Astrocyte (in vitro differentiated cells and primary cell): ENCODE data around the gene SLX4. TPM values are rescaled to one million over a fixed set of nuclear protein-coding genes. Genes with fewer than 3 reads are reported as not detected.

ENCODE experiments used
- DNase-seq: peaks from one replicate; pipeline ENCODE4 v3.0.0-alpha.2; 2010; ENCODE audit warnings: low read depth
- FAIRE-seq: peaks from 2 replicates; lab custom pipeline; 2011; peaks lifted over from hg19 to GRCh38; lab: Jason Lieb, UNC
- H2AFZ ChIP-seq: 2 replicates; pipeline ENCODE4 v1.6.0; 2012; ENCODE audit warnings: low read depth, low read length, inconsistent platforms
- H3K27ac ChIP-seq: 2 replicates; pipeline ENCODE4 v1.5.1; 2011; ENCODE audit warnings: low read depth, low read length, inconsistent platforms
- H3K27me3 ChIP-seq: 2 replicates; pipeline ENCODE4 v1.6.0; 2011; ENCODE audit warnings: low read length, inconsistent platforms; ENCODE audit not compliant: insufficient read depth
- H3K36me3 ChIP-seq: 2 replicates; pipeline ENCODE4 v1.5.1; 2011; ENCODE audit warnings: low read length, inconsistent platforms; ENCODE audit not compliant: insufficient read depth
- H3K4me1 ChIP-seq: 2 replicates; pipeline ENCODE4 v1.5.1; 2011; ENCODE audit warnings: low read length, inconsistent platforms; ENCODE audit not compliant: insufficient read depth
- H3K4me2 ChIP-seq: 2 replicates; pipeline ENCODE4 v1.6.0; 2012; ENCODE audit warnings: low read length, inconsistent platforms
- H3K4me3 ChIP-seq: 2 replicates; pipeline ENCODE4 v1.5.1; 2011; ENCODE audit warnings: low read depth, mild to moderate bottlenecking, low read length, inconsistent platforms; ENCODE audit not compliant: insufficient read depth
- H3K79me2 ChIP-seq: 2 replicates; pipeline ENCODE4 v1.6.0; 2012; ENCODE audit warnings: mild to moderate bottlenecking, low read length, inconsistent platforms; ENCODE audit not compliant: insufficient read depth
- H3K9ac ChIP-seq: 2 replicates; pipeline ENCODE4 v1.6.0; 2012; ENCODE audit warnings: mild to moderate bottlenecking, low read length, inconsistent platforms
- H3K9me3 ChIP-seq: 2 replicates; pipeline ENCODE4 v1.5.1; 2012; ENCODE audit warnings: low read depth, mild to moderate bottlenecking, low read length, inconsistent platforms; ENCODE audit not compliant: insufficient read depth
- H4K20me1 ChIP-seq: 2 replicates; pipeline ENCODE4 v1.6.0; 2012; ENCODE audit warnings: low read length, inconsistent platforms; ENCODE audit not compliant: insufficient read depth
- H3K27ac Mint-ChIP-seq: one replicate; pipeline ENCODE4 v1.8.0; 2021; ENCODE audit warnings: mild to moderate bottlenecking, mixed read lengths; ENCODE audit not compliant: unreplicated experiment
- H3K27me3 Mint-ChIP-seq: one replicate; pipeline ENCODE4 v1.8.0; 2021; ENCODE audit warnings: low read depth, mixed read lengths; ENCODE audit not compliant: unreplicated experiment
- H3K36me3 Mint-ChIP-seq: one replicate; pipeline ENCODE4 v1.8.0; 2021; ENCODE audit warnings: low read depth, mixed read lengths; ENCODE audit not compliant: unreplicated experiment
- H3K4me1 Mint-ChIP-seq: one replicate; pipeline ENCODE4 v1.8.0; 2021; ENCODE audit warnings: low read depth, mixed read lengths; ENCODE audit not compliant: unreplicated experiment
- H3K4me3 Mint-ChIP-seq: one replicate; pipeline ENCODE4 v1.8.0; 2021; ENCODE audit warnings: mild to moderate bottlenecking, moderate library complexity, mixed read lengths; ENCODE audit not compliant: unreplicated experiment
- H3K9me3 Mint-ChIP-seq: one replicate; pipeline ENCODE4 v1.8.0; 2021; ENCODE audit warnings: mild to moderate bottlenecking, mixed read lengths; ENCODE audit not compliant: unreplicated experiment
- EZH2 ChIP-seq: IDR thresholded peaks from 2 replicates; pipeline ENCODE4 v1.6.1; 2012; ENCODE audit warnings: mild to moderate bottlenecking, low read length, inconsistent platforms; ENCODE audit not compliant: insufficient read depth
- total RNA-seq: library from RNA; stranded (reverse); gene quantifications from 2 replicates; pipeline ENCODE4 v1.2.1, GENCODE V29; 2021
- TF ChIP-seq, protein P1 (sequence below): IDR thresholded peaks from 2 replicates; pipeline ENCODE4 v1.5.1; 2011; ENCODE audit warnings: low read depth, mild to moderate bottlenecking, inconsistent platforms, low read length, moderate library complexity; ENCODE audit not compliant: insufficient read depth

Gene SLX4
- total RNA-seq, 1 donor from 2014 or later: 7.8 TPM

DNA sequence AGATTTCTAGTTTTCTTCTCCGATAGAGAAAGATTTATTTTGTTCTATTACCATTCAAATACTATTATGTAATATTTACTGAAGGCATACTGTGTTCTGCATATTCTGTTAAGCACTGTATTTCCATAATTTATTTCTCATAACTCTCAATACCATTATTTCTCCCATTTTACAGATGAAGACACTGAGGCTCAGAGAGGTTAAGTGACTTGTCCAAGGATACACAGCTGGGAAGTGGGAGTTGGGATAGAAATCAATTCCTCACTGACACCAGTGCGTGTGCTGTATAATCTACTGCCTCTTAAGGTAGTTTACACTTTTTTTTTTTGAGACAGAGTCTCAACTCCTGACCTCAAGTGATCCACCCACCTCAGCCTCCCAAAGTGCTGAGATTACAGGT, 41.6 kb downstream of the SLX4 start:
- Histone ChIP-seq H3K27ac (no peak overlapping the region), H3K4me3 (no peak overlapping the region), H3K36me3 (no peaks in the 10 kb centered on the region), H3K9me3 (peaks cover 5% of the 10 kb centered on the region), H3K9ac (no peak overlapping the region), H3K27me3 (no peaks in the 10 kb centered on the region), H3K79me2 (no peaks in the 10 kb centered on the region), H3K4me1 (no peaks in the 10 kb centered on the region), H4K20me1 (no peaks in the 10 kb centered on the region), H2AFZ (no peak overlapping the region), H3K4me2 (no peak overlapping the region)
- peaks cover 10% of the 10 kb centered on the region for H3K9me3 Mint-ChIP-seq
- DNase-seq: no peak
- no peak overlapping the region for H3K27ac Mint-ChIP-seq
- H3K4me1 Mint-ChIP-seq: peaks cover 4% of the 10 kb centered on the region
- no peaks in the 10 kb centered on the region for H3K27me3 Mint-ChIP-seq
- no peak for TF ChIP-seq EZH2
- TF ChIP-seq, protein P1, sequence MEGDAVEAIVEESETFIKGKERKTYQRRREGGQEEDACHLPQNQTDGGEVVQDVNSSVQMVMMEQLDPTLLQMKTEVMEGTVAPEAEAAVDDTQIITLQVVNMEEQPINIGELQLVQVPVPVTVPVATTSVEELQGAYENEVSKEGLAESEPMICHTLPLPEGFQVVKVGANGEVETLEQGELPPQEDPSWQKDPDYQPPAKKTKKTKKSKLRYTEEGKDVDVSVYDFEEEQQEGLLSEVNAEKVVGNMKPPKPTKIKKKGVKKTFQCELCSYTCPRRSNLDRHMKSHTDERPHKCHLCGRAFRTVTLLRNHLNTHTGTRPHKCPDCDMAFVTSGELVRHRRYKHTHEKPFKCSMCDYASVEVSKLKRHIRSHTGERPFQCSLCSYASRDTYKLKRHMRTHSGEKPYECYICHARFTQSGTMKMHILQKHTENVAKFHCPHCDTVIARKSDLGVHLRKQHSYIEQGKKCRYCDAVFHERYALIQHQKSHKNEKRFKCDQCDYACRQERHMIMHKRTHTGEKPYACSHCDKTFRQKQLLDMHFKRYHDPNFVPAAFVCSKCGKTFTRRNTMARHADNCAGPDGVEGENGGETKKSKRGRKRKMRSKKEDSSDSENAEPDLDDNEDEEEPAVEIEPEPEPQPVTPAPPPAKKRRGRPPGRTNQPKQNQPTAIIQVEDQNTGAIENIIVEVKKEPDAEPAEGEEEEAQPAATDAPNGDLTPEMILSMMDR: no peak
- H3K4me3 Mint-ChIP-seq: no peak overlapping the region
- peaks cover 3% of the 10 kb centered on the region for H3K36me3 Mint-ChIP-seq
- FAIRE-seq: no peak

DNA sequence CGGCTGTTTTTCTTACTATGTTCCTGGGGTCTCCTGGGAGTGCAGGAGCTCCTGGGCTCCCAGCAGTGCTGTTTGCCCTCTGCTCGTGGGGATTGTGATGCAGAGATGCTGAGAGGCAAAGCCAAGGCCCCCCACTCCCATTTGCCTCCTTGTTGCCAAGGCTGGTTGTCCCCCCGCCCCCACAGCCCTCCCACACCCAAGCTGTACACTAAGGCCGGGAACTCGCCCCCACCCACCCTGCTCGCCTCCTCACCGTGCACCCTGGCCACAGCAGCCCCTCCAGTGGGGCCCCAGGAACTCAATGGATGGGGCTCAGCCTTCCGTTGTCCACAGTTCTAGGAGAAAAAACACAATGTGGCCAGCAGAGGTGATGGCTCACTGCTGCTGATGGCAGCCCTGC, 44.4 kb downstream of the SLX4 start:
- Histone ChIP-seq H3K79me2 (no peaks in the 10 kb centered on the region), H3K27ac (no peak overlapping the region), H3K4me2 (no peak overlapping the region), H3K9me3 (peaks cover 5% of the 10 kb centered on the region), H4K20me1 (no peaks in the 10 kb centered on the region), H3K27me3 (no peaks in the 10 kb centered on the region), H3K4me1 (no peaks in the 10 kb centered on the region), H2AFZ (no peak overlapping the region), H3K9ac (no peak overlapping the region), H3K36me3 (no peaks in the 10 kb centered on the region), H3K4me3 (no peak overlapping the region)
- Mint-ChIP-seq H3K9me3 (peaks cover 9% of the 10 kb centered on the region), H3K4me1 (peaks cover 4% of the 10 kb centered on the region), H3K4me3 (no peak overlapping the region), H3K27ac (no peak overlapping the region), H3K36me3 (peaks cover 3% of the 10 kb centered on the region), H3K27me3 (no peaks in the 10 kb centered on the region)
- TF ChIP-seq, protein P1: no peak
- TF ChIP-seq EZH2: no peak
- DNase-seq (no peak), FAIRE-seq (no peak)

DNA sequence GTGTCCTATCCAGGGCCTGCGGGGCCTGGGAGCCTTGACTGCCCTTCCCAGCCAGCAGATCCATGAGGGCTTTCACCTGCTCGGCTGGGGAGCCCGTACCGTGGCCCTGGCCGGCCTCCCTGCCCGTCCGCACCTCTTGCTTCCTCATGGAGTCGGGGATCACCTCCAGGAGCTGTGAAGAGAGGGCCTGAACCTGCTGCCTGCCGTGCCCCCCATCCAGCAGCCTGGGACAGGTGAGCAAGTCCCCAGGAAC, 46.6 kb downstream of the SLX4 start:
- no peaks in the 10 kb centered on the region for H3K36me3 ChIP-seq
- H3K36me3 Mint-ChIP-seq: peaks cover 3% of the 10 kb centered on the region
- TF ChIP-seq, protein P1: no peak
- TF ChIP-seq EZH2: no peak

More for the DNA sequence above, 46.6 kb downstream of the SLX4 start:
- Mint-ChIP-seq H3K4me3 (no peak overlapping the region), H3K27me3 (no peaks in the 10 kb centered on the region), H3K4me1 (no peaks in the 10 kb centered on the region), H3K27ac (no peak overlapping the region), H3K9me3 (no peaks in the 10 kb centered on the region)
- Histone ChIP-seq H3K4me2 (no peak overlapping the region), H3K27ac (no peak overlapping the region), H3K9ac (no peak overlapping the region), H4K20me1 (no peaks in the 10 kb centered on the region), H3K9me3 (no peaks in the 10 kb centered on the region), H3K27me3 (no peaks in the 10 kb centered on the region), H3K4me3 (no peak overlapping the region), H3K4me1 (no peaks in the 10 kb centered on the region), H2AFZ (no peak overlapping the region), H3K79me2 (no peaks in the 10 kb centered on the region)
- DNase-seq (no peak), FAIRE-seq (no peak)
